Smooth muscle cell (in vitro differentiated cells): ENCODE results near the gene TRAPPC12. TPM values are rescaled to one million over a fixed set of nuclear protein-coding genes. Genes with fewer than 3 reads are reported as not detected.
"Not testable (repeated sequence)": the region's sequence is repeated elsewhere in the genome, so short reads cannot be mapped to it uniquely, and the experiment has no call there.

ENCODE experiments used
- DNase-seq: peaks from one replicate; lab custom pipeline; 2025; ENCODE audit not compliant: unreplicated experiment; lab: John Stamatoyannopoulos, UW
- H2AFZ ChIP-seq: fragments of 200-600 bp; sonication (generic); 2 replicates; pipeline ENCODE4 v1.6.0; 2016; ENCODE audit warnings: antibody characterized with exemption, low read depth, mild to moderate bottlenecking
- H3F3A ChIP-seq: fragments of 200-600 bp; sonication (generic); 2 replicates; pipeline ENCODE4 v1.6.0; 2017; ENCODE audit warnings: antibody characterized with exemption, low read depth
- H3K27ac ChIP-seq: fragments of 200-600 bp; sonication (generic); 2 replicates; pipeline ENCODE4 v1.5.1; 2016; ENCODE audit warnings: low read depth, mild to moderate bottlenecking
- H3K27me3 ChIP-seq: fragments of 200-600 bp; sonication (generic); 2 replicates; pipeline ENCODE4 v1.6.1; 2016; ENCODE audit warnings: low read depth, mild to moderate bottlenecking
- H3K36me3 ChIP-seq: fragments of 200-600 bp; sonication (generic); 2 replicates; pipeline ENCODE4 v1.5.1; 2016; ENCODE audit warnings: low read depth
- H3K4me1 ChIP-seq: fragments of 200-600 bp; sonication (generic); 2 replicates; pipeline ENCODE4 v1.5.1; 2016; ENCODE audit warnings: low read depth
- H3K4me2 ChIP-seq: fragments of 200-600 bp; sonication (generic); 2 replicates; pipeline ENCODE4 v1.6.0; 2016; ENCODE audit warnings: mild to moderate bottlenecking
- H3K4me3 ChIP-seq: fragments of 200-600 bp; sonication (generic); 2 replicates; pipeline ENCODE4 v1.5.1; 2016; ENCODE audit warnings: mild to moderate bottlenecking
- H3K79me2 ChIP-seq: fragments of 200-600 bp; sonication (generic); 2 replicates; pipeline ENCODE4 v1.6.0; 2016; ENCODE audit warnings: low read depth, mild to moderate bottlenecking
- H3K9ac ChIP-seq: fragments of 200-600 bp; sonication (generic); 2 replicates; pipeline ENCODE4 v1.6.0; 2016; ENCODE audit warnings: low read depth
- H3K9me3 ChIP-seq: fragments of 200-600 bp; sonication (generic); replicated peaks from 2 replicates; pipeline ENCODE4 v1.5.1; 2016; ENCODE audit warnings: low read depth
- H4K20me1 ChIP-seq: fragments of 200-600 bp; sonication (generic); 2 replicates; pipeline ENCODE4 v1.6.0; 2016; ENCODE audit warnings: low read depth
- CTCF ChIP-seq: fragments of 200-600 bp; sonication (generic); IDR thresholded peaks from 2 replicates; pipeline ENCODE4 v1.5.1; 2017; ENCODE audit warnings: borderline replicate concordance, mild to moderate bottlenecking, antibody characterized with exemption; ENCODE audit not compliant: insufficient read depth, poor library complexity, severe bottlenecking
- WGBS: methylation state at CpG from one replicate; pipeline ENCODE4 v1.1.7; 2016; ENCODE audit warnings: low lambda C conversion rate; 5-methylcytosine and 5-hydroxymethylcytosine counted together
- polyA plus RNA-seq: library from polyadenylated mRNA; unstranded; fragments of >200 nt; fragmentation: Nextera tagmentation; extraction: Ambion mirVana; gene quantifications from 2 replicates; pipeline ENCODE4 v1.2.1, GENCODE V29; 2016
- total RNA-seq: library from RNA; depleted of rRNA; stranded (reverse); fragments of >200 nt; gene quantifications from 2 replicates; pipeline ENCODE4 v1.2.3, GENCODE V29; 2014

TRAPPC12 gene
- total and polyA plus RNA-seq, 2 experiments from 2014 or later = 26.0 to 55.4 TPM

GRCh38 chr2:3447789-3448317, 68.4 kb downstream of the TRAPPC12 start:
- H3F3A ChIP-seq = no peaks in the 10 kb centered on the region
- no peak for DNase-seq
- H3K9ac ChIP-seq = no peak overlapping the region
- H3K36me3 ChIP-seq = peaks cover 3% of the 10 kb centered on the region
- H4K20me1 ChIP-seq = peaks cover 3% of the 10 kb centered on the region
- no peak overlapping the region for H3K4me2 ChIP-seq
- H3K79me2 ChIP-seq = no peaks in the 10 kb centered on the region
- H3K4me3 ChIP-seq = no peak overlapping the region
- TF ChIP-seq CTCF = no peak
- H3K27ac ChIP-seq = no peak overlapping the region
- no peak overlapping the region for H2AFZ ChIP-seq
- no peaks in the 10 kb centered on the region for H3K9me3 ChIP-seq
- 90% methylated on average over 9 of the region's 9 CpGs for WGBS
- no peaks in the 10 kb centered on the region for H3K4me1 ChIP-seq
- no peaks in the 10 kb centered on the region for H3K27me3 ChIP-seq

GRCh38 chr2:3448441-3448911, 69.0 kb downstream of the TRAPPC12 start:
- not testable (repeated sequence) for H3K4me1 ChIP-seq, H3K9me3 ChIP-seq, H3K79me2 ChIP-seq, H3K36me3 ChIP-seq, H3K27ac ChIP-seq, H3K4me2 ChIP-seq, H3K4me3 ChIP-seq, H3K27me3 ChIP-seq, H2AFZ ChIP-seq, H3K9ac ChIP-seq, H3F3A ChIP-seq, DNase-seq, H4K20me1 ChIP-seq
- WGBS = 85% methylated on average over 35 of the region's 35 CpGs

- Histone ChIP-seq H3K9me3 (no peaks in the 10 kb centered on the region), H3K79me2 (no peaks in the 10 kb centered on the region), H3K9ac (no peak overlapping the region), H3K36me3 (peaks cover 3% of the 10 kb centered on the region), H2AFZ (no peak overlapping the region), H3K27me3 (no peaks in the 10 kb centered on the region), H4K20me1 (no peaks in the 10 kb centered on the region), H3K4me3 (no peak overlapping the region), H3K4me1 (no peaks in the 10 kb centered on the region), H3K4me2 (no peak overlapping the region), H3F3A (no peaks in the 10 kb centered on the region), H3K27ac (no peak overlapping the region)
- TF ChIP-seq CTCF = no peak
- DNase-seq = no peak
- WGBS = 85% methylated on average over 13 of the region's 13 CpGs
These were observed 69.6 kb downstream of the TRAPPC12 start for GRCh38 chr2:3449086-3449485.

DNA sequence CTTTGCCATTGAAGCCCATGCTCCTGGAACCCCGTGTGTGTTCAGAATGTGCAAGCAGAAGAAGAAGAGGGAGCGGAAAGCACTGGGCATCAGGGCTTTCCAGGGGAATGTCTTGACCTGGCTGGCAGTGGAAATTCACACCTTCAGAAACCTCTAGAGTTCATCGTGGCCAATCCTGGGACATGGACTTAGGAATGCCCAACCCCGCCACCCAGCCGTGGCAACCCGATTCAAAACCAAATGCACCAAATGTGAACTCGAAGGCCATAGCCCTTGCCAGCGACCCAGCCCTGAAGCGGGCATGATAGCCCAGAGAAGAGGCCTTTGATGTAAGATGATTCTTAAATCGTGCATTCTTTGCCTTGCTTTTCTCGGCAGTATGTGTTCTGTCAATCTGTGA, 70.4 kb downstream of the TRAPPC12 start:
- H3K27me3 ChIP-seq = no peaks in the 10 kb centered on the region
- H3K9ac ChIP-seq = no peak overlapping the region
- no peaks in the 10 kb centered on the region for H3K79me2 ChIP-seq
- H2AFZ ChIP-seq = no peak overlapping the region
- WGBS = 97% methylated on average over 11 of the region's 11 CpGs
- no peak for DNase-seq
- H3K4me1 ChIP-seq = no peaks in the 10 kb centered on the region
- H3K9me3 ChIP-seq = no peaks in the 10 kb centered on the region
- H3K27ac ChIP-seq = no peak overlapping the region
- no peak overlapping the region for H3K4me3 ChIP-seq
- H3K36me3 ChIP-seq = no peaks in the 10 kb centered on the region
- TF ChIP-seq CTCF = no peak
- H3F3A ChIP-seq = no peaks in the 10 kb centered on the region
- H4K20me1 ChIP-seq = no peaks in the 10 kb centered on the region
- H3K4me2 ChIP-seq = no peak overlapping the region
